ENCODE data around the gene ADPRHL1. TPM values are rescaled to one million over a fixed set of nuclear protein-coding genes. Genes with fewer than 3 reads are reported as not detected.

ADPRHL1 gene
- total RNA-seq, 1 experiment from 2014 or later = 4.9 TPM

DNA sequence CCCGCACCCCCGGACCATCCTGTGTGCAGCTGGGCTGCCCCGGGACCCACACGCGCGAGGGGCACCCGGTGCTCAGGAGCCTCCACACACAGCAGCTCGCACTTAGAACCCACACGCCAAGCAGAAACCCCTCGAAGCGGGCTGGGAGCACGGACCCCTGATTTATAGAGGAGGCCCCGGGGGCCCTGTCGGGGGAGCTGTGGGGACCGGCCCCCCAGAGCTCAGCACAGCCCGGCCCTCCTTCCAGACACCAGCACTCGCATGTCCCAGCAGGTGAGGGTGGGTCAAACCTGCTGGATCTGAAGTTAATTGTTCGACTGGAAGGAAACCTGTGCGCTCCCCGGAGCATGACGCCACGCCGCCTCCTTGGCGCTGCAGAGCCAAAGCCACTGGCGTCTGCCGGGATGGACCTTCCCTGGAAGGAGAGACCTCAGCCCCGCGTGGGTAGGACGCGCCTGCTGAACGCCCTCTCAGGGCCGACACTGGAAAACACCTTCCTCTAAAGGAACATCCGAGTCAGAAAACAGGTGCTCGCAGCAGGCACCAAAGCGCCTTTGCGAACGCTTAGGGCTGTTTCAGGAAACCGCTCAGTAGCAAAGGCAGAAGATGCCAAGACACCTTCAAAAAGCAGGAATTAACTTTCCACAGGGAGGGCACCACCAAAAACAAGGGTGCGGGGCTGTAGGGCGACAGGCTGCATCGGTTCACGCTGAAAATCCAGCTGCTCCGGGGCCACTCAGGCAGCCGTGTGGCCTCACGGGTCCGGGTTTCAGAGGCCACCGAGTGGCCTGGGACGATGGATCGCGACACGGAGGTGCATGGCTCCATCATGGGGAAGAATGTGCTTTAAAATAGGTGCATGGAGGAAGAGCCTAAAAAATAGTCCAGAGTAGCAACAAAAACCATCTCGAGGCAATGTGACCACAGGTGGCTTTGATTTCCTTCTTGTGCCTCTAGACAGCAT is 51.6 kb downstream of the ADPRHL1 start:
- CTCF ChIA-PET = interaction anchor here (0.6 kb wide), 1 partner anchor 63 kb away, joined by 4 read pairs; no protein-coding TSS in a partner anchor
- H3K4me1 Mint-ChIP-seq (ENCODE audit: low read depth, unreplicated experiment) = peaks cover 10% of the 10 kb centered on the region
- Histone ChIP-seq H3K36me3 (ENCODE audit: control insufficient read depth, insufficient read depth, low read length) (no peaks in the 10 kb centered on the region), H3K27me3 (replicated peaks; ENCODE audit: control insufficient read depth, insufficient read depth, low read length) (no peaks in the 10 kb centered on the region), H3K4me1 (peaks cover 30% of the 10 kb centered on the region), H3K4me3 (ENCODE audit: low read depth, low read length) (no peak overlapping the region), H3K9me3 (0 out of 2 replicates have a peak, but pooled peaks cover 2% of the 10 kb centered on the region)
- no peak overlapping the region for H3K4me3 Mint-ChIP-seq (ENCODE audit: unreplicated experiment)
- BruUV-seq (replicated peaks) = no TSS peak
- POLR2A ChIA-PET = no interaction called here
- H3K27me3 Mint-ChIP-seq (ENCODE audit: insufficient read depth, unreplicated experiment) = no peaks in the 10 kb centered on the region
- no peaks in the 10 kb centered on the region for H3K36me3 Mint-ChIP-seq (ENCODE audit: insufficient read depth, unreplicated experiment)
- intact Hi-C loops (cut with micrococcal nuclease; ENCODE audit: unreplicated experiment) = no loop called here
- DNase-seq = peak in 1 of 2 experiments; percentile 30
- TF ChIP-seq, protein P1, sequence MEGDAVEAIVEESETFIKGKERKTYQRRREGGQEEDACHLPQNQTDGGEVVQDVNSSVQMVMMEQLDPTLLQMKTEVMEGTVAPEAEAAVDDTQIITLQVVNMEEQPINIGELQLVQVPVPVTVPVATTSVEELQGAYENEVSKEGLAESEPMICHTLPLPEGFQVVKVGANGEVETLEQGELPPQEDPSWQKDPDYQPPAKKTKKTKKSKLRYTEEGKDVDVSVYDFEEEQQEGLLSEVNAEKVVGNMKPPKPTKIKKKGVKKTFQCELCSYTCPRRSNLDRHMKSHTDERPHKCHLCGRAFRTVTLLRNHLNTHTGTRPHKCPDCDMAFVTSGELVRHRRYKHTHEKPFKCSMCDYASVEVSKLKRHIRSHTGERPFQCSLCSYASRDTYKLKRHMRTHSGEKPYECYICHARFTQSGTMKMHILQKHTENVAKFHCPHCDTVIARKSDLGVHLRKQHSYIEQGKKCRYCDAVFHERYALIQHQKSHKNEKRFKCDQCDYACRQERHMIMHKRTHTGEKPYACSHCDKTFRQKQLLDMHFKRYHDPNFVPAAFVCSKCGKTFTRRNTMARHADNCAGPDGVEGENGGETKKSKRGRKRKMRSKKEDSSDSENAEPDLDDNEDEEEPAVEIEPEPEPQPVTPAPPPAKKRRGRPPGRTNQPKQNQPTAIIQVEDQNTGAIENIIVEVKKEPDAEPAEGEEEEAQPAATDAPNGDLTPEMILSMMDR (IDR thresholded peaks at IDR 0.05; ENCODE audit: insufficient read depth in 1 of 2, low read depth in 1 of 2, low read length in 1 of 2, severe bottlenecking in 1 of 2, unreplicated experiment in 1 of 2) = no peak
- H3K9me3 Mint-ChIP-seq (ENCODE audit: unreplicated experiment) = no peaks in the 10 kb centered on the region
- H3K27ac Mint-ChIP-seq (ENCODE audit: unreplicated experiment) = no peak overlapping the region

DNA sequence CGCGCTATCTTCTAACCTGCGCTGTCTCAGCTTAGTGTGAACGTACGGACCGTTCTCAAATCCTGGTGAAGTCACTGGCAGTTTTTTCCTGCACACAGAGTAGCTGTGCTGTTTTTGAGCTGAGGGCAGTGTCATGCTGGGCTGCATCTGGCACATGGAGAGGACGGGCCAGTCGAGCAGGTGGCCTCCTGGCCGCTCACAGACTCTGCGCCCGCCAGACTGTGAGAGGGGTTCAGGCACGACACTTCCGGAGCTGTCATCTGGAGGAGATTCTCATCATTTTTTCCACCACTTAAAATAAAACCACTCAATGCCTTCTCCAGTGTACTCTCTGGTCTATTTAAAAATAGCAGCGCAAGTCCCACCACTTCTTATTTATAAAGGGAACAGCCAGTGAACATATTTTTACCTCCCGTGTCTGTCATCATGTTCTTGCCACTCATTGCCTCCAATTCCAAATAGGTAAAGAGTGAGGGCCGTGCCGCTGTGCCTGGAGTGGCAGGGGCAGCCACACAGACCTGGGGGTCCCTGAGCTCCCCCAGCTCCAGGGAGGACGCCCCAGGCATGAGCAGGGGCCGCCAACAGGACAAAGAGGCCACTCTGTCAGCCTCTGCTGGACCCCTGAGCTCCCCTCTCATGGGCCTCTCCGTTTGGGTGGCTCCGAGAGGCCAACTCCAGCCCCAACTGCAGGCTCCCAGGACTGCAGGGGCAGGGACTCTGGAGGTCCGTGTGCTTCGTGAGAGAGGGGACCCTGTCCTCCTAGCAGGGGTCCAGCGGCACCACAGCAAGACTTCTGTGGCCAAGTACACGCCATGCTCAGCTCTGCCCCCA is 52.5 kb downstream of the ADPRHL1 start:
- H3K36me3 ChIP-seq (ENCODE audit: control insufficient read depth, insufficient read depth, low read length) = no peaks in the 10 kb centered on the region
- H3K27ac Mint-ChIP-seq (ENCODE audit: unreplicated experiment) = no peak overlapping the region
- H3K27me3 ChIP-seq (replicated peaks; ENCODE audit: control insufficient read depth, insufficient read depth, low read length) = no peaks in the 10 kb centered on the region
- H3K9me3 Mint-ChIP-seq (ENCODE audit: unreplicated experiment) = no peaks in the 10 kb centered on the region
- no peaks in the 10 kb centered on the region for H3K36me3 Mint-ChIP-seq (ENCODE audit: insufficient read depth, unreplicated experiment)
- intact Hi-C loops (cut with micrococcal nuclease; ENCODE audit: unreplicated experiment) = no loop called here
- 0 out of 2 replicates have a peak, but pooled peaks cover 4% of the 10 kb centered on the region for H3K9me3 ChIP-seq
- H3K4me1 Mint-ChIP-seq (ENCODE audit: low read depth, unreplicated experiment) = peaks cover 10% of the 10 kb centered on the region
- no peak overlapping the region for H3K4me3 Mint-ChIP-seq (ENCODE audit: unreplicated experiment)
- peak in 1 of 2 experiments; percentile 17 for DNase-seq
- H3K27me3 Mint-ChIP-seq (ENCODE audit: insufficient read depth, unreplicated experiment) = no peaks in the 10 kb centered on the region
- CTCF ChIA-PET = no interaction called here
- POLR2A ChIA-PET = no interaction called here
- peaks cover 38% of the 10 kb centered on the region for H3K4me1 ChIP-seq
- BruUV-seq (replicated peaks) = no TSS peak
- TF ChIP-seq, protein P1 (IDR thresholded peaks at IDR 0.05; ENCODE audit: insufficient read depth in 1 of 2, low read depth in 1 of 2, low read length in 1 of 2, severe bottlenecking in 1 of 2, unreplicated experiment in 1 of 2) = no peak
- H3K4me3 ChIP-seq (ENCODE audit: low read depth, low read length) = no peak overlapping the region

GRCh38 chr13:113399755-113400149 is 53.5 kb downstream of the ADPRHL1 start:
- no peaks in the 10 kb centered on the region for H3K36me3 ChIP-seq (ENCODE audit: control insufficient read depth, insufficient read depth, low read length)
- Mint-ChIP-seq H3K27ac (ENCODE audit: unreplicated experiment) (peak overlapping the region; percentile 78), H3K27me3 (ENCODE audit: insufficient read depth, unreplicated experiment) (no peaks in the 10 kb centered on the region), H3K4me1 (ENCODE audit: low read depth, unreplicated experiment) (peaks cover 10% of the 10 kb centered on the region), H3K9me3 (ENCODE audit: unreplicated experiment) (no peaks in the 10 kb centered on the region), H3K36me3 (ENCODE audit: insufficient read depth, unreplicated experiment) (no peaks in the 10 kb centered on the region), H3K4me3 (ENCODE audit: unreplicated experiment) (no peak overlapping the region)
- POLR2A ChIA-PET = no interaction called here
- TF ChIP-seq, protein P1 (IDR thresholded peaks at IDR 0.05; ENCODE audit: insufficient read depth in 1 of 2, low read depth in 1 of 2, low read length in 1 of 2, severe bottlenecking in 1 of 2, unreplicated experiment in 1 of 2) = no peak
- no peaks in the 10 kb centered on the region for H3K27me3 ChIP-seq (replicated peaks; ENCODE audit: control insufficient read depth, insufficient read depth, low read length)
- intact Hi-C loops (cut with micrococcal nuclease; ENCODE audit: unreplicated experiment) = loop anchor here (10.0 kb wide), 1 partner anchor 365 kb away; no protein-coding TSS in a partner anchor
- H3K9me3 ChIP-seq = 0 out of 2 replicates have a peak, but pooled peaks cover 4% of the 10 kb centered on the region
- CTCF ChIA-PET = no interaction called here
- peak in 1 of 2 experiments; percentile 29 for DNase-seq
- H3K4me1 ChIP-seq = peaks cover 38% of the 10 kb centered on the region
- no TSS peak for BruUV-seq (replicated peaks)
- H3K4me3 ChIP-seq (ENCODE audit: low read depth, low read length) = no peak overlapping the region
